Esophagus muscularis mucosa (tissue), 4 donors: ENCODE measurements around the gene CYP2D6.

ENCODE experiments used
- EP300 ChIP-seq: sonication (generic); formaldehyde crosslinking; IDR thresholded peaks from one replicate; pipeline ENCODE4 v1.6.1; 2017; ENCODE audit warnings: antibody characterized with exemption
- POLR2A ChIP-seq: fragments of 450-650 bp; IDR thresholded peaks from one replicate; pipeline ENCODE4 v1.6.1; 2017; ENCODE audit warnings: antibody characterized with exemption, moderate library complexity, mild to moderate bottlenecking, low read depth
- POLR2AphosphoS5 ChIP-seq, 2 donors: sonication (generic); formaldehyde crosslinking; IDR thresholded peaks; one replicate each; pipeline ENCODE4 v1.6.1; 2017; ENCODE audit warnings: antibody characterized with exemption in 2 of 2
- TF ChIP-seq, protein P1 (sequence below), 3 experiments: fragments of 200-600 bp in 2 of 3; fragments of 450-650 bp in 1 of 3; sonication (generic) in 2 of 3; IDR thresholded peaks; one replicate each; pipeline ENCODE4 v1.5.1; 2017 to 2019; ENCODE audit warnings: antibody characterized with exemption in 3 of 3, mild to moderate bottlenecking in 2 of 3, moderate library complexity in 1 of 3

DNA sequence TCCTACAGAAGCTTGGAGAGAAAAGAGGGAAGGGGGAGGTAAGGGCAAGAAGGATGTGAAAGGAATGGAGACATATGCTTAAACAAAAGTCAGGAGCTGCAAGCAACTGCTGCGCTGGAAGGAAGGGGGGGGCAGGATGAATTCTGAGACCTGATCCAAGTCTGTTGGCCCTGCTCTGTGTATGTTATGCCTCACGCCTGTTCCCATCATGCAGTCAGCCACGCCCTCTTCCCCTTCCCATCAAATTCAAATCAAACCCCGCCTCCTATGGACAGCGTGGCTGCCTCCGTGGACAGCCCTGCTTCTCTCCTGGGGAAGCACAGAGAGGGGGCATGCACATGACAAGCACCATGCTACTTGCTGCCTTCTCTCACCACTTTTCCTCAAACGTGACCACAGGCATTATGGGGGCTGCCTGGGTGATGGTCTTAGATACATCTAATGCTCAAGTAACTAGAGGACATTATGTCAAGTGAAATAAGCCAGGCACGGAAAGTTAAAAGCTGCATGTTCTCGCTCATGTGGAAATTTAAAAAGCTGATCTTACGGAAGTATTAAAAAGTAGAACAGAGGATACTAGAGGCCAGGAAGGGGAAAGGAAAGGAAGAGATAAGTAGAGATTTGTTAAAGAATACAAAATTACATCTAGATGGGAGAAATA, 45.8 kb upstream of the CYP2D6 start:
- TF ChIP-seq POLR2AphosphoS5 (IDR thresholded peaks at IDR 0.05) (peak in 1 of 2 donors; percentile 18), EP300 (no peak), POLR2A (no peak)
- TF ChIP-seq, protein P1, sequence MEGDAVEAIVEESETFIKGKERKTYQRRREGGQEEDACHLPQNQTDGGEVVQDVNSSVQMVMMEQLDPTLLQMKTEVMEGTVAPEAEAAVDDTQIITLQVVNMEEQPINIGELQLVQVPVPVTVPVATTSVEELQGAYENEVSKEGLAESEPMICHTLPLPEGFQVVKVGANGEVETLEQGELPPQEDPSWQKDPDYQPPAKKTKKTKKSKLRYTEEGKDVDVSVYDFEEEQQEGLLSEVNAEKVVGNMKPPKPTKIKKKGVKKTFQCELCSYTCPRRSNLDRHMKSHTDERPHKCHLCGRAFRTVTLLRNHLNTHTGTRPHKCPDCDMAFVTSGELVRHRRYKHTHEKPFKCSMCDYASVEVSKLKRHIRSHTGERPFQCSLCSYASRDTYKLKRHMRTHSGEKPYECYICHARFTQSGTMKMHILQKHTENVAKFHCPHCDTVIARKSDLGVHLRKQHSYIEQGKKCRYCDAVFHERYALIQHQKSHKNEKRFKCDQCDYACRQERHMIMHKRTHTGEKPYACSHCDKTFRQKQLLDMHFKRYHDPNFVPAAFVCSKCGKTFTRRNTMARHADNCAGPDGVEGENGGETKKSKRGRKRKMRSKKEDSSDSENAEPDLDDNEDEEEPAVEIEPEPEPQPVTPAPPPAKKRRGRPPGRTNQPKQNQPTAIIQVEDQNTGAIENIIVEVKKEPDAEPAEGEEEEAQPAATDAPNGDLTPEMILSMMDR (IDR thresholded peaks at IDR 0.05) = no peak
